Glomerular visceral epithelial cell (primary cell): ENCODE results near the gene PRXL2B.
"Not testable (repeated sequence)": the region's sequence is repeated elsewhere in the genome, so short reads cannot be mapped to it uniquely, and the experiment has no call there.

Source experiments
- DNase-seq: peaks from one replicate; pipeline ENCODE4 v3.0.0-alpha.2; 2016; ENCODE audit errors: extremely low spot score

PRXL2B gene

GRCh38 chr1:2564006-2564814 lies 22.4 kb upstream of the PRXL2B start:
- no peak for DNase-seq

- no peak for DNase-seq
Observed at GRCh38 chr1:2564815-2565374, 21.7 kb upstream of the PRXL2B start.

DNA sequence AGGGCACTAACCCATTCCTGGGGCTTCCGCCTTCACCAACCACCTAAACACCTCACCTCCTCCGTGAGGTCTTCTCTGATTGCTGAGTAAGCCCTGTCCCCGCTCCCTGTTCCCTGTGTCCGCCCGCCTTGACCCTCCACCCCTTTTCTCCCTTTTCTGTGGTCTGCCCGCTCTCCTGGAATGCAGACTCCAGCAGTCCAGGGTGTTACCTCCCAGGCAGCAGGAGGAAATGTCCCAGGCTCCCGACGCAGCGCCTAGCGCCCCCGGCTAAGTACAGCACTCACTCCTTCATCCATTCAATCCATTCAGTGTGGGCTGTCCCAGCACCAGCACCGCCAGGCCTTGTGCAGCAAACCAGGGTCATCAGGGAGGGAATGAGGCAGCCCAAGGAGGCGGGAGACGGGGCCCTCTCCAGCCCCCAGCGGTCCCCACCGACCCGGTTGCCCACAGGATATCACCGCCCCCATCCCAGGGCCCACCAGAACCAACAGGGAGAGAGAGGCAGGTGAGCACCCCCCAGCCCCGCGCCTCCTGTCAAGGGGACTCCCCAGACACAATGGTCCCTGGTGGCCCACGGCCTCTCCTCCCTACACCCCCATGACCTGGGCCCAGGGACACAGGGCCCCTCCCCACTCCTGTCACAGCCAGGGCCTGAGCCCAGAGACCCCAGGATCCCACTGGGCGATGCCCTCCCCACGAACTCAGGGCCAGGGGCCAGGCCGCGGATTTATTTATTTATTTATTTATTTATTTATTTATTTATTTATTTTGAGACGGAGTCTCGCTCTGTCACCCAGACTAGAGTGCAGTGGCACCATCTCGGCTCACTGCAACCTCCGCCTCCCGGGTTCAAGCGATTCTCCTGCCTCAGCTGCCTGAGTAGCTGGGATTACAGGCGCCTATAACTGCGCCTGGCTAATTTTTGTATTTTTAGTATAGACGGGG lies 20.2 kb upstream of the PRXL2B start:
- DNase-seq, result peak; percentile 76

DNA sequence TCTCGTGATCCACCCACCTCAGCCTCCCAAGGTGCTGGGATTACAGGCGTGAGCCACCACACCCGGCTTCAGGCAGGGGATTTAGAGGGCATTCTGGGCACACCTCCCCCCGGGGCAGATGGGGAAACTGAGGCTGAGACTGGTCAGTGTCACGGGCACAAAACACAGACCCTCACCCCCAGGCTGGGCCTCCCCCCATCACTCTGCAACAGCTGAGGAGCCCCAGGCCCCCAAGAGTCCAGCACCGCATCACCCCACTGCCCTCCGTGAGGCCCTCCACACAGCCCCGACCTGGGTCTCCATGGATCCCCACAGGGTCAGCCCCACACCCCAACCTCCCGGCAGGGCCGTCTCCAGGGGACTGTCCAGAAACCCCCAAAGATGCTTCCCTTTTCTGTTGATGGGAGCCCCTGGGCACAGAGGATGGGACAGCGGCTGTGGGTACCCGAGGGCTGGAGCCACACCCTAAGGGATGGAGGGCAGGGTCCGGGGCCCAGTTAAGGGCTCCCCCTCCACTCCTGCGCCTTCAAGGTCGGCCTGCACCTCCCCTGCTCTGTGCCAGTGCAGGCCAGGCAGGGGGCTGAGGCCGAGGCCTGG lies 19.4 kb upstream of the PRXL2B start:
- DNase-seq, result no peak

DNA sequence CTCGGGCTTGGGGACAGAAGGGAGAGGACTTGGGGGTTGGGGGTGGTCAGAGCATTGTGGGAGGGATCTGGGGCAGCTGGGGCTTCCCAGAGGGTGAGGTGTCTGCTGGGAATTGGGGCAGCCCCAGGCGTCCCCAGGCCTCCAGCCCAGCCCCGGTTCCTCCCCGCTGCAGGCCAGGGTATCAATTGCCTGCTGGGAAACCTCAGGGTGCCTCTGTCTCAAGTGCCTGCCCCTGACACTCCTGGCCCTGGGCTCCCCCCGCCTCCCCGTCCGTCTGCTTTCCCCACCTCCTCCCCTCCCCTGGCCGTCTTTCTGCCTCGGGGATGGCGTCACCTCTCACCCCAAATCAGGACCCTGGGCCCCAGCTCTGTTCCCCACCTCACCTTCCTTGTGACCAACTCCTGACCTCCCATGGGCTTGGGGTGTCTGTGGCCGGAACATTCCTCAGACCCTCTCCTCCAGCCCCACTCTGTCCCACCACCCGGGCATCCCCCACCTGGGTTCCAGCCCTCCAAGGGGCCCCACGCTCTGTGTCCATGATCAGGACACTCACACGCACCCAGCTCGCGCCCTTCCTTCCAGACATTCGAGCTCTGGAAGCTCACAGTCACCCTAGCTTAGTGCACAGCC lies 18.3 kb upstream of the PRXL2B start:
- DNase-seq, result not testable (repeated sequence)

DNA sequence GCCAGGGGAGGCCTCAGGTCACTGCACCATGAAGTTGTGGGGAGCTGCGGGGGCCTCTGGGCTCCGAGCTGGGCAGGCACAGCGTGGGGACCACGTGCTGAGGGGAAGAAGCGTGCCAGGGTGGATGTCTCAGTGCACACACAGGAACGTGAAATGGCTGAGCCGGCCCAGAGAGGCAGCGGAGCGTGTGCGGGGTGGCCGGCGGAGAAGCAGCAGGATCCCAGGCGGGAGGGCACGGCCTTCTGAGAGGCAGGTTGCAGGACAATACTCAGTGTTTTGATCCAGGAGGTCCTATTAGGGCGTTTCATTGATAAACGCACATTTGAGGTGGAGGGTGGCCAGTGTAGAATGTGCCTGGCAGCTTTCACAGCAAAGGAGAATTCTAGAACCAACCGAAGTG lies 17.5 kb upstream of the PRXL2B start:
- DNase-seq, result no peak

DNA sequence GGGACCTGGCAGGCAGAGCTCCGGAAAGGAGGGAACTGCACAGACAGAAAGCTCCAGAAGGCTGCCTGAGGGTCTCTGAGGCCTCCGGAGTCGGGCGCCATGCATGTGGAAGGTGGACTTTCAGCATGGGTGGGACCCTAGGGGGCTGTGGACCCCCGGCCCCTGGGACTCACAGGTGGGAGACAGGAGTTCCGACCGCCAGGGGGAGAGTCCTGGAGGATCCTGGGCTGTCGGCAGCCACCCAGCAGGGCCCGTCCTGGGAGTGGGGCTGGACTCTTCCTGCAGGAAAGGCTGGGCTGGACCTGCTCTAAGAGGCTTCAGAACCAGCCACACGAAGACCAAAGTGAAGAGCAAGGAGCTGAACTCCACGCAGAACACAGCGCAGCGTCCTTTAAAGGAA lies 16.9 kb upstream of the PRXL2B start:
- not testable (repeated sequence) for DNase-seq

DNA sequence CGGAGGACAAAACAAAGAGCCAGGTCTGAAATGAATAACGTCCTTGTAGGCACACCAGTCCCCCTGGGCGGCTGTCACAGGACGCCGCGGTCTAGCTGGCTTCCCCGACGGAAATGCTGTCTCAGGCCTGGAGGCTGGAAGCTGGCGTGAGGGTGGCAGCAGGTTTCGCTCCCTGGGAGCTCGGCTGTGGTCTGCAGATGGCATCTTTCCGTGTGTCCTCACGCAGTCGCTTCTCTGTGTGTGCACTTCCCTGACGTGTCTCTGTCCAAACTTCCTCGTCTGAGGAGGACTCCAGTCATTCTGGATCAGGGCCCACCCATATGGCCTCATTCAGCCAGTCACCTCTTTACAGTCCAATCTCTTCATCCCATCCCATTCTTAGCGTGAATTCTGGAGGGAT lies 16.2 kb upstream of the PRXL2B start:
- DNase-seq, result no peak

DNA sequence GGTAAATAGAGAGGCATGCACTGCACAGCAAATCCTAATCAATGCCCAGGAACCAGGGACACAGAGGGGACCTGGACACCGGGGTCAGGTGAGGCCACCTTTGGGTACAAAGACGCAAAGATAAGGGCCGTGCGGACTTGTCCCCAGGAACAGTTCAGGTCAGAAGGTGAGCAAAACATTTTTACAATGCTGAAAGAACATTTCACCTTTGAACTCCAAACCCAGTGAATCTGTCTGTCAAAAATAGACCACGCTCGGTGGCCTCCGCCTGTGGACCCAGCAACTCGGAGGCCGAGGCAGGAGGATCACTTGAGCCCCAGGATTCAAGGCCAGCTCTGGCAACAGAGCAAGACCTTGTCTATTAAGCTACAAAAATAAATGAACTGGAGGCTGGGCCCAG lies 15.2 kb upstream of the PRXL2B start:
- no peak for DNase-seq

GRCh38 chr1:2573250-2573920 lies 13.2 kb upstream of the PRXL2B start:
- DNase-seq, result no peak

DNA sequence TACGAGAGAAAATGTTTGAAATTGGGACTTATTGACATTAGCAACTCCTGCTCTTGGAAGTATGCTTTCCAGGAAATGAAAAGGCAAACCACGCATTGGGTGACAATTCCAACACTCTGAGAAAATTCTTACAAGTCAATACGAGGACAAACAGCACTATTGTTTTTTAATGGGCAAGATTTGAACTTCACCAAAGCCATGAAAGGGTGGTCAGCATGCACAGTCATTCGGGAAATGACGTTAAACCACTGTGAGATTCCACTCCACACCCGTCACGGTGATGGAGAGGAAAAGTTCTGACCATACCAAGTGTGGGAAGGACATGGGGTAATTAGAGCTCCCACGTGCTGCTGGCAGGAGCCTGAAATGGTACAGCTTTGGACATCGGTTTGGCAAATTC lies 12.2 kb upstream of the PRXL2B start:
- no peak for DNase-seq

- DNase-seq, result no peak
Observed at GRCh38 chr1:2575801-2576663, 10.5 kb upstream of the PRXL2B start.

GRCh38 chr1:2577565-2578075 lies 9.0 kb upstream of the PRXL2B start:
- not testable (repeated sequence) for DNase-seq

GRCh38 chr1:2578758-2579118 lies 7.8 kb upstream of the PRXL2B start:
- DNase-seq, result no peak

DNA sequence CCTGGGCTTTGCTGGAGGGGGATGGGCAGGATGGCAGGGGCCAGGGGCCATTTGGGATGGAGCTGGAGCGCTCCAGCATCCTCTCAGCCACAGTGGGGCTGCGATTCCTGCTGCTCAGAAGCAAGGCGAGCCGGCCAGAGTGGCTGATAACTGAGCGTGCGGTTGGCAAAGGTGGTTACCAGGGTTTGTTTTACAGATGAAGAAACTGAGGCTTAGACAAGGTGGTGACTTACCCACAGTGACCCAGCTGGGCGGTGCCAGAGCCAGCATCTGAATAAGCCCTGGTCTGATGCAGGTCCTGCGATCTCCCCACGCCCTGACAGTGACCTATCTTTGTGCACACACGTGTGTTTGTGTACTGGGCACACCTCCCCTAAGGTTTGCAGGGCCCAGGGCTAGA lies 5.9 kb upstream of the PRXL2B start:
- no peak for DNase-seq

- peak; percentile 17 for DNase-seq
Observed at GRCh38 chr1:2582391-2582790, 4.2 kb upstream of the PRXL2B start.

GRCh38 chr1:2583331-2583791 lies 3.2 kb upstream of the PRXL2B start:
- DNase-seq, result no peak

GRCh38 chr1:2583871-2584351 lies 2.7 kb upstream of the PRXL2B start:
- DNase-seq, result no peak

GRCh38 chr1:2584686-2585317 lies 1.8 kb upstream of the PRXL2B start:
- no peak for DNase-seq
